Hematopoietic multipotent progenitor cell treated with erythropoietin and hydrocortisone succinate and interleukin-3 and kit ligand, for 4 days (in vitro differentiated cells): ENCODE results near the gene USP49.

ENCODE experiments used
- DNase-seq: peaks from one replicate; pipeline ENCODE4 v3.0.0-alpha.2; 2015

USP49 gene

GRCh38 chr6:41927253-41927652 lies 32.1 kb upstream of the USP49 start:
- DNase-seq: no peak

GRCh38 chr6:41922154-41922553 lies 27.0 kb upstream of the USP49 start:
- DNase-seq: no peak

- peak; percentile 48 for DNase-seq
These were observed 26.5 kb upstream of the USP49 start for GRCh38 chr6:41921712-41921998.

- peak; percentile 98 for DNase-seq
These were observed 25.9 kb upstream of the USP49 start, which contains the start of the genes BYSL and MED20 for GRCh38 chr6:41920921-41921711. BYSL (plus strand) TSS chr6:41921499; CDS start chr6:41921563, 64 bp downstream. MED20 (minus strand) TSS chr6:41921139; CDS start chr6:41921018, 121 bp downstream.

- DNase-seq: no peak
These were observed 22.4 kb upstream of the USP49 start for GRCh38 chr6:41917528-41917927.

- DNase-seq: no peak
These were observed 19.8 kb upstream of the USP49 start for GRCh38 chr6:41914869-41915530.

- DNase-seq: no peak
These were observed 19.2 kb upstream of the USP49 start for GRCh38 chr6:41914343-41914742.

- no peak for DNase-seq
These were observed 14.6 kb upstream of the USP49 start for GRCh38 chr6:41909727-41910126.

- DNase-seq: peak; percentile 70
These were observed 6.8 kb upstream of the USP49 start for GRCh38 chr6:41901882-41902519.

GRCh38 chr6:41900861-41901260 lies 5.7 kb upstream of the USP49 start:
- peak; percentile 25 for DNase-seq

- DNase-seq: no peak
These were observed 1.1 kb upstream of the USP49 start for GRCh38 chr6:41896281-41896680.

- DNase-seq: peak; percentile 34
These were observed 542 bp downstream of the USP49 start for GRCh38 chr6:41894366-41895299.

- peak; percentile 44 for DNase-seq
These were observed 2.1 kb downstream of the USP49 start for GRCh38 chr6:41892921-41893564.

- no peak for DNase-seq
These were observed 7.8 kb downstream of the USP49 start for GRCh38 chr6:41887331-41887751.

- DNase-seq: no peak
These were observed 9.2 kb downstream of the USP49 start for GRCh38 chr6:41885930-41886329.

- no peak for DNase-seq
These were observed 10.2 kb downstream of the USP49 start for GRCh38 chr6:41884957-41885356.

GRCh38 chr6:41881506-41881905 lies 13.7 kb downstream of the USP49 start:
- DNase-seq: no peak

- DNase-seq: no peak
These were observed 16.2 kb downstream of the USP49 start for GRCh38 chr6:41878961-41879405.

- DNase-seq: no peak
These were observed 16.9 kb downstream of the USP49 start for GRCh38 chr6:41878246-41878645.

GRCh38 chr6:41877051-41877680 lies 18.0 kb downstream of the USP49 start:
- no peak for DNase-seq

GRCh38 chr6:41874741-41875140 lies 20.4 kb downstream of the USP49 start:
- DNase-seq: no peak

- DNase-seq: peak; percentile 11
These were observed 23.0 kb downstream of the USP49 start for GRCh38 chr6:41872147-41872546.
